Esophagus squamous epithelium (tissue), 5 donors: ENCODE measurements around the gene FSTL4. TPM values are rescaled to one million over a fixed set of nuclear protein-coding genes. Genes with fewer than 3 reads are reported as not detected.

Experiments
- DNase-seq: peaks from one replicate; lab custom pipeline; 2025; lab: John Stamatoyannopoulos, UW
- H3K27ac ChIP-seq, 4 donors: fragments of 200-600 bp; sonication (generic); one replicate each; pipeline ENCODE4 v1.5.1; 2016 to 2019; ENCODE audit warnings: mild to moderate bottlenecking in 1 of 4
- H3K27me3 ChIP-seq, 4 donors: fragments of 200-600 bp; sonication (generic); 1 replicate in 3 of 4; 2 replicates in 1 of 4; pipeline versions ENCODE4 v1.5.1 to v1.6.0; 2017 to 2021; ENCODE audit warnings: antibody characterized with exemption in 1 of 4
- H3K36me3 ChIP-seq, 3 donors: fragments of 200-600 bp; sonication (generic); one replicate each; pipeline ENCODE4 v1.5.1; 2016 to 2019
- H3K4me1 ChIP-seq, 3 donors: fragments of 200-600 bp; sonication (generic); one replicate each; pipeline ENCODE4 v1.5.1; 2017 to 2019
- H3K4me3 ChIP-seq, 4 donors: fragments of 200-600 bp; sonication (generic); 1 replicate in 3 of 4; 2 replicates in 1 of 4; pipeline ENCODE4 v1.5.1; 2016 to 2019; ENCODE audit warnings: mild to moderate bottlenecking in 2 of 4, moderate library complexity in 1 of 4
- H3K9me3 ChIP-seq, 3 donors: fragments of 200-600 bp; sonication (generic); one replicate each; pipeline ENCODE4 v1.5.1; 2016 to 2019
- POLR2A ChIP-seq, 4 donors: fragments of 450-650 bp; IDR thresholded peaks; one replicate each; pipeline ENCODE4 v1.6.1; 2017; ENCODE audit warnings: antibody characterized with exemption in 4 of 4, mild to moderate bottlenecking in 4 of 4, moderate library complexity in 3 of 4
- WGBS, 2 donors: methylation state at CpG; one replicate each; pipeline ENCODE4 v1.1.5; 2018; 5-methylcytosine and 5-hydroxymethylcytosine counted together
- intact Hi-C: fragments of 100-400 bp; cut with DNase I; formaldehyde crosslinking; loops from one replicate; pipeline ENCODE4 v1.15.0; 2022
- total RNA-seq, 4 donors: library from RNA; depleted of rRNA; stranded (reverse); fragments of >200 nt; gene quantifications; one replicate each; pipeline ENCODE4 v1.1.0, GENCODE V29; 2016
- TF ChIP-seq, protein P1 (sequence below), 6 experiments: fragments of 450-650 bp in 4 of 6; fragments of 200-600 bp in 2 of 6; sonication (generic) in 2 of 6; IDR thresholded peaks; one replicate each; pipeline ENCODE4 v1.5.1; 2016 to 2019; ENCODE audit warnings: antibody characterized with exemption in 6 of 6, mild to moderate bottlenecking in 4 of 6, moderate library complexity in 4 of 6
- donor health status: DM: yes; HTN: yes; CAD: no.

Gene FSTL4
- total RNA-seq, 4 donors from 2014 or later: 0.53 to 4.1 (median 1.4) TPM

DNA sequence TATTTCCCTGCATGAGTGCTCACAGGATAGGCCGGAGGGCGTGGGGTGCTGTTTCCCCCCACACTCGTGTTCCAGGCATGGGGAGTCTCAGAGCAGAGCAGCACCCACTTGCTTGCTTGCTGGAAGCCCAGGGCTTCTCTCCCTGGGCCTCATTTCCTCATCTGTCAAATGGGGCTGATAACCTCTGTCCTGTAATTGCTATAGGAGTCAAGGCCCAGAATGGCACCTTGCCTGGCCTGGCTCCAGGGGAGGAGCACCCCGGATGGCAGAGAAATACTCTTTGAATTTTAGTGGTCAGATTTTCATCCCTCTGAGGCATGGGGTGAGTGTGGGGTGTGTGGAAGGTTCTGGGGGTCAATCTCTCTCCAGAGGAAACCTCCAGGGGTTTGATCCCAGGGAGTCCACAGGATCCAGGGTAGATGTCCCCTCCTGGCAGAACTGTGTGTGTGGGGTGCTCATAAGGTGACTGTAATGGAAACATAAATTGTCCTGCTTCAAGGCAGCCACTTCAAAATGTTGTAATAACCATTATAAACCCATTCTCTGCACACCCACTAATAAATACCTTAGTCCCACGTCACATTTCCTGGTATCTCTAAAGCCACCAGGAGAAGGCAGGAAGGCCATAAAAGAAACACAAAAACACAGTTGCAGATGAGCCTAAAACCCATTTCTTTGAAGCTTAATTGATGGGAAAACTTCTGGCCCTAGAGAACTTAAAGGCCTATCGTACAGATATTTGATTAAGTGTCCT lies 272.2 kb downstream of the FSTL4 start:
- Histone ChIP-seq H3K36me3 (no peaks in the 10 kb centered on the region), H3K4me1 (no peaks in the 10 kb centered on the region), H3K9me3 (no peaks in the 10 kb centered on the region), H3K4me3 (no peak overlapping the region), H3K27ac (no peak overlapping the region), H3K27me3 (no peaks in the 10 kb centered on the region)
- intact Hi-C loops: no loop called here
- TF ChIP-seq, protein P1, sequence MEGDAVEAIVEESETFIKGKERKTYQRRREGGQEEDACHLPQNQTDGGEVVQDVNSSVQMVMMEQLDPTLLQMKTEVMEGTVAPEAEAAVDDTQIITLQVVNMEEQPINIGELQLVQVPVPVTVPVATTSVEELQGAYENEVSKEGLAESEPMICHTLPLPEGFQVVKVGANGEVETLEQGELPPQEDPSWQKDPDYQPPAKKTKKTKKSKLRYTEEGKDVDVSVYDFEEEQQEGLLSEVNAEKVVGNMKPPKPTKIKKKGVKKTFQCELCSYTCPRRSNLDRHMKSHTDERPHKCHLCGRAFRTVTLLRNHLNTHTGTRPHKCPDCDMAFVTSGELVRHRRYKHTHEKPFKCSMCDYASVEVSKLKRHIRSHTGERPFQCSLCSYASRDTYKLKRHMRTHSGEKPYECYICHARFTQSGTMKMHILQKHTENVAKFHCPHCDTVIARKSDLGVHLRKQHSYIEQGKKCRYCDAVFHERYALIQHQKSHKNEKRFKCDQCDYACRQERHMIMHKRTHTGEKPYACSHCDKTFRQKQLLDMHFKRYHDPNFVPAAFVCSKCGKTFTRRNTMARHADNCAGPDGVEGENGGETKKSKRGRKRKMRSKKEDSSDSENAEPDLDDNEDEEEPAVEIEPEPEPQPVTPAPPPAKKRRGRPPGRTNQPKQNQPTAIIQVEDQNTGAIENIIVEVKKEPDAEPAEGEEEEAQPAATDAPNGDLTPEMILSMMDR (IDR thresholded peaks at IDR 0.05): no peak
- TF ChIP-seq POLR2A (IDR thresholded peaks at IDR 0.05): no peak
- 83 to 87% methylated on average over 2 to 6 of the region's 6 CpGs for WGBS, 2 donors
- no peak for DNase-seq

DNA sequence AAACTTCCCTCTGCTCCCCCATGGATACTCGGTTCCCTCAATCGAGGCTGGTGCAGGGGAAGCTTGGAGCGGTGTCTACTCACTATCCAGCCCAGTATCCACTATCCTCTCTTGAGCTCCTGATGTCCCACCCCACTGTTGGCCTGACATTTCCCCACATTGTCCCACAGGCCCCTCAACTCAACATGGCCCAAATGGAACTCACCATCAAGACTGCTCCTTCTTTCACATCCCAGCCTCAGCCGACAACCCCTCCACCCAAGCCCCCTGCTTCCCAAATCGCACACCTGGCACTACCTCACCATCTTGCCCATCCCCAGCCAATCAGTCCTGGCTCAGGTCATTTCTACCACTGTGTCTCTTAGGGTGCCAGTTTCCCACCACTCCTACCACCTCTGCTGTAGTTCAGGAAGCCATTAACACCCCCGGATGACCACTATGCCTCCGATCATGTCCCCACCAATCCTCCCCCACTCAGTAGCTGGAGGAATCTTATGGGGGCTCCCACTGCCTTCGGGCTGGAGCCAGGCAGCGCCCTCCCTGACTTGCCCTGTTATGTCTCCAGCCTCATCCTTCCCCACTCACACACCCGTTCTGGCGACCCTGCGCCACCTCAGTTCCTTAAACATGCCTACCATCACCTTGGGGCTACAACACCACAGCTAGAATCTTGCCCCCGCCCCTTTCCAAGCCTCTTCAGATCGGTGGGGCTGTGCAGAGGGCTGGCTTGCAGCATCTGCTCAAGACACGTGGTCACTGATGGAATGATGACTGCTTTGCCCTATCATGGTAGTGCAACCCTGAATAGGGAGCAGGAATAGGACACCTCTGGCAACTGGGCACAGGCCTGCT lies 273.6 kb downstream of the FSTL4 start:
- intact Hi-C loops: no loop called here
- Histone ChIP-seq H3K4me1 (no peaks in the 10 kb centered on the region), H3K36me3 (no peaks in the 10 kb centered on the region), H3K27ac (no peak overlapping the region), H3K4me3 (no peak overlapping the region), H3K9me3 (no peaks in the 10 kb centered on the region), H3K27me3 (no peaks in the 10 kb centered on the region)
- DNase-seq: no peak
- TF ChIP-seq POLR2A (IDR thresholded peaks at IDR 0.05): no peak
- TF ChIP-seq, protein P1 (IDR thresholded peaks at IDR 0.05): no peak
- 87 to 91% methylated on average over 14 to 15 of the region's 15 CpGs for WGBS, 2 donors

DNA sequence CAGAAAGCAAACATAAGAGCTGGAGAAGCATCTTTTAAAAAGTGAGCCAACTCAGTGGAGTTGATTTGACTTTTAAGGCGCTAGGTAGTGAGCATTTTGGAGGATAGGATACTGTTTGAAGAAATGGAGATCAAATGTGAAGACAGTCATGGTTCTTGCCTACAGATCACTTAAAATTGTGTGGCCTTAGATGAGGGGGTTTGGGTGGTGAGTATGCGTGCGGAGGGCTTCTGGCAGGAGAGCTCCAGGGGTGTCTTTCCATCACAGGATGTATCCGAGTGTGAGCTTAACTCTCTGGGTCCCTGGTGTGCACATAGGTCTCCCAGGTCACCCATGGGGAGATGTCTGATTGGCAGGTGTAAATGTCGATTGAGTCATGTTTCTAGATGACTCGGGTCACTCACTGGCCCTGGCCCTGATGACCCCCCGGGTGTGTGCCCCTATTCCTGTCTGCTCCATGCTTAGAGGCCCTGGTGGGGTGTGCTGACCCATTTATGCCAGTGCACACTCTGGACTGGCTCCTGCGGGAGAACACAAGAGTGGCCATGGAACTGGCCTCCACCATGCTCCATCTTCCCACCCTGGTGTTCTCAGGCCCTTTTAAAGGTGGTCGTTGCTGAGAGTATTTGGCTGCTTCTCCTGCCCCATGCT lies 274.4 kb downstream of the FSTL4 start:
- no peaks in the 10 kb centered on the region for H3K27me3 ChIP-seq
- 89 to 90% methylated on average over 5 to 6 of the region's 9 CpGs for WGBS, 2 donors
- H3K4me3 ChIP-seq: no peak overlapping the region
- no peak for TF ChIP-seq POLR2A (IDR thresholded peaks at IDR 0.05)
- TF ChIP-seq, protein P1 (IDR thresholded peaks at IDR 0.05): no peak
- H3K27ac ChIP-seq: no peak overlapping the region
- intact Hi-C loops: no loop called here
- no peaks in the 10 kb centered on the region for H3K4me1 ChIP-seq
- H3K9me3 ChIP-seq: no peaks in the 10 kb centered on the region
- no peaks in the 10 kb centered on the region for H3K36me3 ChIP-seq
- no peak for DNase-seq

DNA sequence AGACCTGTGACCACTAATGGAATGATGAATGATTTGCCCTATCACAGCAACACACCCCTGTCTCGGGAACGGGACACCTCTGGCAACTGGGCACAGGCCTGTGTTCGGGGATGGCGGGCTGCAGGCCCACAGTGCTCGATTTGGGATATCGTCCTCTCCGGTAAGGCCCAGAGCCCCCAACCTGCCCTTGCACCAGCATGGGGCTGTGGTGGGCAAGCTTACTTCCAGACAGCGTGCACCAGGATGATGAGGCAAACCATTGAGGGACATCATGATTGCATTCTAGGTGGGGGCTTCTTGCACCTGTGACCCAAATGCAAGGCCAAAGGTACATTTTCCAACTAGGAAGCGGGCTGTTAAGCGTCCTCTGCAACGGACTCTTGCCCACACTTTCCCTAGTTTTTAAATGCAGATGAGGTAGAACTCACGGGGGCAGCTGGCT lies 275.4 kb downstream of the FSTL4 start:
- H3K9me3 ChIP-seq: no peaks in the 10 kb centered on the region
- no peak for DNase-seq
- no peaks in the 10 kb centered on the region for H3K27me3 ChIP-seq
- intact Hi-C loops: no loop called here
- peaks cover 0 to under 1% (median 0%) of the 10 kb centered on the region in 3 donors for H3K4me1 ChIP-seq
- TF ChIP-seq POLR2A (IDR thresholded peaks at IDR 0.05): no peak
- TF ChIP-seq, protein P1 (IDR thresholded peaks at IDR 0.05): no peak
- H3K4me3 ChIP-seq: no peak overlapping the region
- 86 to 92% methylated on average over 1 to 6 of the region's 12 CpGs for WGBS, 2 donors
- H3K36me3 ChIP-seq: no peaks in the 10 kb centered on the region
- H3K27ac ChIP-seq: no peak overlapping the region
